Endothelial cell (in vitro differentiated cells): ENCODE results near the gene MRPS2. TPM values are rescaled to one million over a fixed set of nuclear protein-coding genes. Genes with fewer than 3 reads are reported as not detected.
A peak's percentile ranks its signal among the peaks of the same experiment; 100 is the strongest.

Experiments
- DNase-seq: peaks from one replicate; pipeline ENCODE4 v3.0.0; 2021; ENCODE audit warnings: low spot score
- H3K27ac Mint-ChIP-seq: one replicate; pipeline ENCODE4 v1.8.0; 2021; ENCODE audit warnings: mixed read lengths, inconsistent platforms; ENCODE audit not compliant: unreplicated experiment
- H3K27me3 Mint-ChIP-seq: one replicate; pipeline ENCODE4 v1.8.0; 2021; ENCODE audit warnings: mild to moderate bottlenecking, moderate library complexity, mixed read lengths, inconsistent platforms; ENCODE audit not compliant: unreplicated experiment
- H3K36me3 Mint-ChIP-seq: one replicate; pipeline ENCODE4 v1.8.0; 2021; ENCODE audit warnings: mild to moderate bottlenecking, low read depth, mixed read lengths, inconsistent platforms; ENCODE audit not compliant: unreplicated experiment
- H3K4me1 Mint-ChIP-seq: one replicate; pipeline ENCODE4 v1.8.0; 2021; ENCODE audit warnings: mild to moderate bottlenecking, mixed read lengths, inconsistent platforms; ENCODE audit not compliant: unreplicated experiment
- H3K4me3 Mint-ChIP-seq: one replicate; pipeline ENCODE4 v1.8.0; 2021; ENCODE audit warnings: mild to moderate bottlenecking, mixed read lengths, inconsistent platforms; ENCODE audit not compliant: unreplicated experiment
- H3K9me3 Mint-ChIP-seq: one replicate; pipeline ENCODE4 v1.8.0; 2021; ENCODE audit warnings: mixed read lengths, inconsistent platforms; ENCODE audit not compliant: unreplicated experiment
- total RNA-seq: library from RNA; stranded (reverse); fragmentation: NEBNext Ultra II Directional; extraction: Animal tissue kit (Norgen Biotek cat#: 25700); gene quantifications from one replicate; pipeline ENCODE4 v1.2.1, GENCODE V29; 2021; ENCODE audit not compliant: unreplicated experiment
- TF ChIP-seq, protein P1 (sequence below): fragments of 200-600 bp; sonication (generic); IDR thresholded peaks from one replicate; pipeline ENCODE4 v1.5.0; 2021; ENCODE audit warnings: antibody characterized with exemption; ENCODE audit not compliant: unreplicated experiment

Gene MRPS2
- total RNA-seq, 1 donor from 2014 or later = 42.8 TPM

DNA sequence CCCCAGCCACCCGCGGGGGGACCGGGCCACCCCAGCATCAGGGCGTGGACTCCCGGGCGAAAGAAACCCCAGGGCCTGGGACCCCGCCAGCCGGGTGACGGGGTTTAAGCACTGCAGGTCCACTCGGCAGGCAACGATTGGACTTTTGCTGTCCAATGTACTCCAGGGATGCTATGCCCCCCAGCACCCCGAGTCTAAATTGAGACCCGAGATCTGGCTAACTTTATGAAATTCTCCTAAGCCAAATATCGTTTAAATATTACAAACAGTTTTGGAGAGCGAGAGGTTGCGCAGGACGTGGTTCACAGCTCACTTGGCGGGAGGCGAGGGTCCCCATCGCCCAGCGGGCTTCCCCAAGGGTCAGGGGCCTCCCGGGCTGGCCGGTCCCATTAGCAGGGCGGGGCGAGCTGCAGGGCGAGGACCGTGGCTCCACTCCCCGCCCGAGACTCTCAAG is 384 bp upstream of the MRPS2 start:
- Mint-ChIP-seq H3K9me3 (no peaks in the 10 kb centered on the region), H3K36me3 (peaks cover 11% of the 10 kb centered on the region), H3K4me3 (peak overlapping the region; percentile 90), H3K27ac (no peak overlapping the region), H3K4me1 (peaks cover 5% of the 10 kb centered on the region), H3K27me3 (peaks cover 12% of the 10 kb centered on the region)
- no peak for DNase-seq
- TF ChIP-seq, protein P1, sequence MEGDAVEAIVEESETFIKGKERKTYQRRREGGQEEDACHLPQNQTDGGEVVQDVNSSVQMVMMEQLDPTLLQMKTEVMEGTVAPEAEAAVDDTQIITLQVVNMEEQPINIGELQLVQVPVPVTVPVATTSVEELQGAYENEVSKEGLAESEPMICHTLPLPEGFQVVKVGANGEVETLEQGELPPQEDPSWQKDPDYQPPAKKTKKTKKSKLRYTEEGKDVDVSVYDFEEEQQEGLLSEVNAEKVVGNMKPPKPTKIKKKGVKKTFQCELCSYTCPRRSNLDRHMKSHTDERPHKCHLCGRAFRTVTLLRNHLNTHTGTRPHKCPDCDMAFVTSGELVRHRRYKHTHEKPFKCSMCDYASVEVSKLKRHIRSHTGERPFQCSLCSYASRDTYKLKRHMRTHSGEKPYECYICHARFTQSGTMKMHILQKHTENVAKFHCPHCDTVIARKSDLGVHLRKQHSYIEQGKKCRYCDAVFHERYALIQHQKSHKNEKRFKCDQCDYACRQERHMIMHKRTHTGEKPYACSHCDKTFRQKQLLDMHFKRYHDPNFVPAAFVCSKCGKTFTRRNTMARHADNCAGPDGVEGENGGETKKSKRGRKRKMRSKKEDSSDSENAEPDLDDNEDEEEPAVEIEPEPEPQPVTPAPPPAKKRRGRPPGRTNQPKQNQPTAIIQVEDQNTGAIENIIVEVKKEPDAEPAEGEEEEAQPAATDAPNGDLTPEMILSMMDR = no peak

- Mint-ChIP-seq H3K9me3 (no peaks in the 10 kb centered on the region), H3K4me1 (peaks cover 5% of the 10 kb centered on the region), H3K27ac (peak overlapping the region; percentile 75), H3K4me3 (peak overlapping the region; percentile 89), H3K27me3 (peaks cover 13% of the 10 kb centered on the region), H3K36me3 (peaks cover 11% of the 10 kb centered on the region)
- no peak for DNase-seq
- TF ChIP-seq, protein P1 = no peak
Observed at GRCh38 chr9:135501261-135502167, 1.0 kb downstream of the MRPS2 start.

DNA sequence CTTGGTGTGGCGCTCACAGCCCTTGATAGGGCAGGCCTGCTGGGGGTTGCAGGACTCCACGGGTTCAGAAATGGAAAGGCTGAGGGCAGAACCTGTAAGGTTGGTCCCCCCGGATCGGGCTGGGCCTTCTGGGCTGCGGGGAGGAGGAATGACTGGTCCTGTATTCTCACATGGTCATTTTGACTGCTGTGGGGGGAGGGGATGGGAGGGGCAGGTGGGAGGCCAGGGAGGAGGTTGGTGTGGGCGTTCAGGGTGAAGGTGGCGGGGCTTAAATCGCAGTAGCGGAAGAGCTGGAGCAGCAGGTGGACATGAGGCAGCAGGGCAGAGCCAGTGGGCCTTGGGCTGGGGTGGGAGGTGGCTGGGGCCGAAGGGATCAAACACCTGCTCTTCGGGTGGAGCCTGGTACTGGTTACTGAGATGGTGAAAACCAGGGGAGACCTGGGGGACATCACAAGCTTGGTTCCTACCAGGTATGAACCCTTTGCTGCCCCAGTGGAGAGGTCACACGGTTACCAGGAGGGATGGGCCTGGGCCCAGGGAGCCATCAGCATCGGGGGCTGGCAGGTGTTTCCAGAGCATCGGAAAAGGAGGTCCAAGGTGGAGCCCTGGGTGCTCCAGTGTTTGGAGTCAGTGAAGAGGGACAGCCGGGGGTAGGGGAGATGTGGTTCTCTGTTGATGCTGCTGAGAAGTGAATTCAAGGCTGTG is 1.8 kb downstream of the MRPS2 start:
- peak overlapping the region; percentile 18 for H3K27ac Mint-ChIP-seq

DNA sequence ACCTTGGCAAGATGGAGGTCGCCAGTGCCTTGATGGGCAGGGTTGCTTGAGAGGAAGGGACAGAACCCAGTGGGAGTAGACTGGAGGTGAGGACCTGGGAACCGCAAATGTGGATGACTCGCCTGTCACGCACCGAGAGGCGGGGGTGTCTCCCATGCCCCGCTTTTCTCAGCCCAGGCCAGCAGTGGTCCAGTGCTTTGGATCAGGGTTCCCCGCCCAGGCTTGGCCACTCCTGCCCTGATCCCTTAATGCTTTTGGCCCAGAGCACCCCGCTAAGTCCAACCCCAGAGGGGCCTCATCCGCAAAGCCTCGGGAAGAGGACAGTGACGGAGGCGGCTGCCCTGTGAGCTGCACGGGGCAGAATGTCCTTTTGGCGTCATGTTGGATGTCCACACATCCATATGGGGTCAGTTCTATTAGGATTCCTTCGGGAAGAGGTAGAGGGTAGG is 2.4 kb downstream of the MRPS2 start:
- H3K9me3 Mint-ChIP-seq = no peaks in the 10 kb centered on the region
- H3K4me3 Mint-ChIP-seq = peak overlapping the region; percentile 89
- no peak for DNase-seq
- H3K36me3 Mint-ChIP-seq = peaks cover 11% of the 10 kb centered on the region
- peaks cover 15% of the 10 kb centered on the region for H3K27me3 Mint-ChIP-seq
- no peak overlapping the region for H3K27ac Mint-ChIP-seq
- H3K4me1 Mint-ChIP-seq = peaks cover 5% of the 10 kb centered on the region
- TF ChIP-seq, protein P1 = no peak

More for the DNA sequence above, 1.8 kb downstream of the MRPS2 start:
- peaks cover 15% of the 10 kb centered on the region for H3K27me3 Mint-ChIP-seq
- H3K4me3 Mint-ChIP-seq = peak overlapping the region; percentile 89
- TF ChIP-seq, protein P1 = no peak
- peaks cover 5% of the 10 kb centered on the region for H3K4me1 Mint-ChIP-seq
- no peaks in the 10 kb centered on the region for H3K9me3 Mint-ChIP-seq
- no peak for DNase-seq
- peaks cover 11% of the 10 kb centered on the region for H3K36me3 Mint-ChIP-seq
